Measurements from ENCODE around the gene AEBP2. TPM values are rescaled to one million over a fixed set of nuclear protein-coding genes. Genes with fewer than 3 reads are reported as not detected.
A peak's percentile ranks its signal among the peaks of the same experiment; 100 is the strongest.
"Not testable (repeated sequence)": the region's sequence is repeated elsewhere in the genome, so short reads cannot be mapped to it uniquely, and the experiment has no call there.

The AEBP2 gene
- total RNA-seq, 2 experiments from 2014 or later = 42.9 to 44.8 TPM

- no peak overlapping the region for H3K27ac Mint-ChIP-seq
- peaks cover 19% of the 10 kb centered on the region for H3K36me3 Mint-ChIP-seq (ENCODE audit: low read depth)
- intact Hi-C loops (cut with DNase I, micrococcal nuclease) = loop anchor here in 1 of 2 experiments (5.0 kb wide), 1 partner anchor 435 kb away; no protein-coding TSS in a partner anchor
- ChIA-PET CTCF (no interaction called here), POLR2A (no interaction called here)
- Histone ChIP-seq H3K27me3 (ENCODE audit: control insufficient read depth in 1 of 2, insufficient read depth in 2 of 2, low read length in 2 of 2) (no peaks in the 10 kb centered on the region), H3K36me3 (ENCODE audit: insufficient read depth, low read length) (no peaks in the 10 kb centered on the region), H3K4me3 (ENCODE audit: low read length) (no peak overlapping the region), H3K27ac (ENCODE audit: low read depth in 1 of 2, low read length in 2 of 2) (no peak overlapping the region), H3K9me3 (ENCODE audit: control insufficient read depth in 1 of 2, insufficient read depth in 1 of 2, low read length in 2 of 2) (no peaks in the 10 kb centered on the region), H3K4me1 (ENCODE audit: insufficient read depth, low read length) (peaks cover 4% of the 10 kb centered on the region)
- no peak overlapping the region for H3K4me3 Mint-ChIP-seq
- no peak for TF ChIP-seq CTCF (IDR thresholded peaks at IDR 0.05)
- no peak for DNase-seq
- no peaks in the 10 kb centered on the region for H3K27me3 Mint-ChIP-seq
- no peaks in the 10 kb centered on the region for H3K9me3 Mint-ChIP-seq
- ATAC-seq (ENCODE audit: poor library complexity) = no peak
- peaks cover 9% of the 10 kb centered on the region for H3K4me1 Mint-ChIP-seq (ENCODE audit: low read depth)
Measured at GRCh38 chr12:19547271-19547671, 108.0 kb downstream of the AEBP2 start.

- no peak overlapping the region for H3K27ac Mint-ChIP-seq
- CTCF ChIA-PET = no interaction called here
- no peak for DNase-seq
- Histone ChIP-seq H3K9me3 (ENCODE audit: control insufficient read depth in 1 of 2, insufficient read depth in 1 of 2, low read length in 2 of 2) (no peaks in the 10 kb centered on the region), H3K4me1 (ENCODE audit: insufficient read depth, low read length) (peaks cover 10% of the 10 kb centered on the region), H3K36me3 (ENCODE audit: insufficient read depth, low read length) (no peaks in the 10 kb centered on the region), H3K27me3 (ENCODE audit: control insufficient read depth in 1 of 2, insufficient read depth in 2 of 2, low read length in 2 of 2) (no peaks in the 10 kb centered on the region), H3K4me3 (ENCODE audit: low read length) (no peak overlapping the region), H3K27ac (ENCODE audit: low read depth in 1 of 2, low read length in 2 of 2) (no peak overlapping the region)
- POLR2A ChIA-PET = no interaction called here
- H3K36me3 Mint-ChIP-seq (ENCODE audit: low read depth) = peaks cover 27% of the 10 kb centered on the region
- ATAC-seq (ENCODE audit: poor library complexity) = no peak
- H3K4me3 Mint-ChIP-seq = no peak overlapping the region
- intact Hi-C loops (cut with DNase I, micrococcal nuclease) = loop anchor here in 1 of 2 experiments (5.0 kb wide), 1 partner anchor 437 kb away; no protein-coding TSS in a partner anchor
- H3K4me1 Mint-ChIP-seq (ENCODE audit: low read depth) = peaks cover 22% of the 10 kb centered on the region
- TF ChIP-seq CTCF (IDR thresholded peaks at IDR 0.05) = no peak
- no peaks in the 10 kb centered on the region for H3K9me3 Mint-ChIP-seq
- no peaks in the 10 kb centered on the region for H3K27me3 Mint-ChIP-seq
Measured at GRCh38 chr12:19548834-19549233, 109.5 kb downstream of the AEBP2 start.

DNA sequence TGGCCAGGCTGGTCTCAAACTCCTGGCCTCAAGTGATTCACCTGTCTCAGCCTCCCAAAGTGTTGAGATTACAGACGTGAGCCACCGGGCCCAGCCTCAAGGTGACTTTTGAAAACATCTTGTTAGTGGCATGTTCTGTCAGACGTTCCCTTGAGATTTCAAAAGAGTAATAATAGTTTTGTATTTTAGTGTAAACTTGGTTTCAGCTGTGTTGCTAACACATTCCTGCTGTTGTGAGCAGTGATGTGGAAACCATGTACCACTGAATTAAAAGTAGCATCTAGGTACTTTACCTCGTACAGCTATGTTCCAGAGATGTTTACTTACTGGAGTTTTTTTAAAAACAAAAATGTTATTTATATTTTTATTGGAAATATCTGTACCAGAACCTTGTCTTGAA lies 111.3 kb downstream of the AEBP2 start:
- H3K27me3 ChIP-seq (ENCODE audit: control insufficient read depth in 1 of 2, insufficient read depth in 2 of 2, low read length in 2 of 2) = no peaks in the 10 kb centered on the region
- POLR2A ChIA-PET = no interaction called here
- Mint-ChIP-seq H3K4me1 (ENCODE audit: low read depth) (peaks cover 22% of the 10 kb centered on the region), H3K27me3 (no peaks in the 10 kb centered on the region), H3K9me3 (no peaks in the 10 kb centered on the region), H3K36me3 (ENCODE audit: low read depth) (peaks cover 32% of the 10 kb centered on the region), H3K4me3 (no peak overlapping the region), H3K27ac (no peak overlapping the region)
- no peak for TF ChIP-seq CTCF (IDR thresholded peaks at IDR 0.05)
- no peak overlapping the region for H3K4me3 ChIP-seq (ENCODE audit: low read length)
- intact Hi-C loops (cut with DNase I, micrococcal nuclease) = no loop called here
- CTCF ChIA-PET = no interaction called here
- peaks cover 10% of the 10 kb centered on the region for H3K4me1 ChIP-seq (ENCODE audit: insufficient read depth, low read length)
- H3K36me3 ChIP-seq (ENCODE audit: insufficient read depth, low read length) = no peaks in the 10 kb centered on the region
- no peaks in the 10 kb centered on the region for H3K9me3 ChIP-seq (ENCODE audit: control insufficient read depth in 1 of 2, insufficient read depth in 1 of 2, low read length in 2 of 2)
- no peak overlapping the region for H3K27ac ChIP-seq (ENCODE audit: low read depth in 1 of 2, low read length in 2 of 2)
- DNase-seq (no peak), ATAC-seq (ENCODE audit: poor library complexity) (no peak)

GRCh38 chr12:19552441-19553097 lies 113.3 kb downstream of the AEBP2 start:
- H3K4me1 ChIP-seq (ENCODE audit: insufficient read depth, low read length); H3K27ac ChIP-seq (ENCODE audit: low read depth in 1 of 2, low read length in 2 of 2); intact Hi-C loops (cut with DNase I, micrococcal nuclease); ATAC-seq (ENCODE audit: poor library complexity); H3K9me3 Mint-ChIP-seq; H3K36me3 ChIP-seq (ENCODE audit: insufficient read depth, low read length); CTCF ChIA-PET; H3K9me3 ChIP-seq (ENCODE audit: control insufficient read depth in 1 of 2, insufficient read depth in 1 of 2, low read length in 2 of 2); POLR2A ChIA-PET; H3K27me3 Mint-ChIP-seq; H3K27me3 ChIP-seq (ENCODE audit: control insufficient read depth in 1 of 2, insufficient read depth in 2 of 2, low read length in 2 of 2): not testable (repeated sequence)
- Mint-ChIP-seq H3K27ac (peak overlapping the region; percentile 69), H3K36me3 (ENCODE audit: low read depth) (peaks cover 43% of the 10 kb centered on the region), H3K4me3 (peak overlapping the region; percentile 78), H3K4me1 (ENCODE audit: low read depth) (peaks cover 18% of the 10 kb centered on the region)
- peak overlapping the region; percentile 40 for H3K4me3 ChIP-seq (ENCODE audit: low read length)
- DNase-seq = peak in 2 of 14 experiments; percentile 5 to 44

Measured in CD4-positive, alpha-beta T cell (primary cell).